ENCODE data around the gene ZNF746.

DNA sequence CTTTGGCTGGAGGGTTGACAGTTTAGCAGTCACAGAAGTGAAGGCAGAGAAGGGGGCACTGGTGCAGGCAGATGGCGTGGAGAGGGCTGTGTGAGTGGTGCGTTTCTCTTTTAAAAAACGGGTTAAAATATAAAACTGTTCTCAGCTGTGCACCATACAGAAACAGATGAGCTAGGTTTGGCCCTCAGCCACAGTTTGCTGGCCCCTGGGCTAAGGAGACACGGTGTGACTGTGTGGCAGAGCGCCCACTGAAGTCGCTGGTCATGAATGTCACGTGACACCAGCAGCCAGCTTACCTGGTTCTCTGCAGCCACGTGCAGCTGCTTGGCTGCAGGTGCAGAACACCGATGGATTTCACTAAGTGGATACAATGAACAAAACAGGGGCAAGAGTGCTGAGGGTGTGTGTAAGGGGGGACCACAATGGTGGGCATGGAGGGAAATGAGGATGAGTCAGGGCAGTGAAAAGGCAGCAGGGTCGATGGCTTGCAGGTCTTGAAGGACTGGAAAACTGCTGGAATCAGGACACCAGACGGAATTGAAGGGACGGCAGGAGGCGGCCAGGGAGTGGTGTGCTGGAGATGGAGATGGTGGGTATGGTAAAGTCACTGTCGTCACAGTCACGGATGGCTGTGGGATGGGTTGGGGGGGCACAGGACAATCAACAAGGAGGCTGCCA is 7.4 kb downstream of the ZNF746 start:
- TF ChIP-seq TEAD4 (IDR thresholded peaks at IDR 0.05; ENCODE audit: low read length) (no peak), TEAD4 (CRISPR knock-in tag; IDR thresholded peaks at IDR 0.05; ENCODE audit: borderline replicate concordance) (no peak), TCF7L2 (IDR thresholded peaks at IDR 0.05; ENCODE audit: low read depth, low read length) (no peak), CBX3 (IDR thresholded peaks at IDR 0.05; ENCODE audit: borderline replicate concordance in 1 of 2, low read length in 2 of 2) (no peak)
- TF ChIP-seq, protein P1, sequence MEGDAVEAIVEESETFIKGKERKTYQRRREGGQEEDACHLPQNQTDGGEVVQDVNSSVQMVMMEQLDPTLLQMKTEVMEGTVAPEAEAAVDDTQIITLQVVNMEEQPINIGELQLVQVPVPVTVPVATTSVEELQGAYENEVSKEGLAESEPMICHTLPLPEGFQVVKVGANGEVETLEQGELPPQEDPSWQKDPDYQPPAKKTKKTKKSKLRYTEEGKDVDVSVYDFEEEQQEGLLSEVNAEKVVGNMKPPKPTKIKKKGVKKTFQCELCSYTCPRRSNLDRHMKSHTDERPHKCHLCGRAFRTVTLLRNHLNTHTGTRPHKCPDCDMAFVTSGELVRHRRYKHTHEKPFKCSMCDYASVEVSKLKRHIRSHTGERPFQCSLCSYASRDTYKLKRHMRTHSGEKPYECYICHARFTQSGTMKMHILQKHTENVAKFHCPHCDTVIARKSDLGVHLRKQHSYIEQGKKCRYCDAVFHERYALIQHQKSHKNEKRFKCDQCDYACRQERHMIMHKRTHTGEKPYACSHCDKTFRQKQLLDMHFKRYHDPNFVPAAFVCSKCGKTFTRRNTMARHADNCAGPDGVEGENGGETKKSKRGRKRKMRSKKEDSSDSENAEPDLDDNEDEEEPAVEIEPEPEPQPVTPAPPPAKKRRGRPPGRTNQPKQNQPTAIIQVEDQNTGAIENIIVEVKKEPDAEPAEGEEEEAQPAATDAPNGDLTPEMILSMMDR (IDR thresholded peaks at IDR 0.05 in 2 of 3, conservative IDR thresholded peaks at IDR 0.05 in 1 of 3; ENCODE audit: insufficient read depth in 2 of 3, low read depth in 1 of 3, low read length in 3 of 3): no peak
- TF ChIP-seq, protein P2, sequence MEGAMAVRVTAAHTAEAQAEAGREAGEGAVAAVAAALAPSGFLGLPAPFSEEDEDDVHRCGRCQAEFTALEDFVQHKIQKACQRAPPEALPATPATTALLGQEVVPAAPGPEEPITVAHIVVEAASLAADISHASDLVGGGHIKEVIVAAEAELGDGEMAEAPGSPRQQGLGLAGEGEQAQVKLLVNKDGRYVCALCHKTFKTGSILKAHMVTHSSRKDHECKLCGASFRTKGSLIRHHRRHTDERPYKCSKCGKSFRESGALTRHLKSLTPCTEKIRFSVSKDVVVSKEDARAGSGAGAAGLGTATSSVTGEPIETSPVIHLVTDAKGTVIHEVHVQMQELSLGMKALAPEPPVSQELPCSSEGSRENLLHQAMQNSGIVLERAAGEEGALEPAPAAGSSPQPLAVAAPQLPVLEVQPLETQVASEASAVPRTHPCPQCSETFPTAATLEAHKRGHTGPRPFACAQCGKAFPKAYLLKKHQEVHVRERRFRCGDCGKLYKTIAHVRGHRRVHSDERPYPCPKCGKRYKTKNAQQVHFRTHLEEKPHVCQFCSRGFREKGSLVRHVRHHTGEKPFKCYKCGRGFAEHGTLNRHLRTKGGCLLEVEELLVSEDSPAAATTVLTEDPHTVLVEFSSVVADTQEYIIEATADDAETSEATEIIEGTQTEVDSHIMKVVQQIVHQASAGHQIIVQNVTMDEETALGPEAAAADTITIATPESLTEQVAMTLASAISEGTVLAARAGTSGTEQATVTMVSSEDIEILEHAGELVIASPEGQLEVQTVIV (CRISPR knock-in tag; IDR thresholded peaks at IDR 0.05; ENCODE audit: borderline replicate concordance): no peak
- TF ChIP-seq, protein P3, sequence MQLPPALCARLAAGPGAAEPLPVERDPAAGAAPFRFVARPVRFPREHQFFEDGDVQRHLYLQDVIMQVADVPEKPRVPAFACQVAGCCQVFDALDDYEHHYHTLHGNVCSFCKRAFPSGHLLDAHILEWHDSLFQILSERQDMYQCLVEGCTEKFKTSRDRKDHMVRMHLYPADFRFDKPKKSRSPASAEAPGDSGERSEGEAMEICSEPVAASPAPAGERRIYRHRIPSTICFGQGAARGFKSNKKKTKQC (CRISPR knock-in tag; IDR thresholded peaks at IDR 0.05): no peak

Data from K562 (cell line).